CD4-positive, alpha-beta T cell (primary cell): ENCODE results near the gene SEMA7A. TPM values are rescaled to one million over a fixed set of nuclear protein-coding genes. Genes with fewer than 3 reads are reported as not detected.

Source experiments
- ATAC-seq: fragments of 200-7000 bp; cut with Tn5 transposase; one replicate; pipeline ENCODE4 v1.10.0; 2022; ENCODE audit warnings: mild to moderate bottlenecking; ENCODE audit not compliant: poor library complexity
- CTCF ChIA-PET: fragments of 350-600 bp; sonication (Branson Sonifier 250); formaldehyde crosslinking; loops from one replicate; lab custom pipeline; 2021; ENCODE audit warnings: antibody characterized with exemption, inconsistent platforms; lab: Charles Lee
- POLR2A ChIA-PET: fragments of 350-600 bp; sonication (Branson Sonifier 250); formaldehyde crosslinking; loops from one replicate; lab custom pipeline; 2021; ENCODE audit warnings: antibody characterized with exemption, inconsistent platforms; lab: Charles Lee
- DNase-seq, 14 experiments: peaks; one replicate each; pipeline ENCODE4 v3.0.0-alpha.2; 2013 to 2020; ENCODE audit warnings: mixed read lengths in 2 of 14
- H3K27ac ChIP-seq, 2 donors: one replicate each; pipeline versions ENCODE4 v1.5.1 to v1.7.0; 2013; ENCODE audit warnings: low read length in 2 of 2, low read depth in 1 of 2, mild to moderate bottlenecking in 1 of 2
- H3K27me3 ChIP-seq, 2 experiments: 1 replicate in 1 of 2; 2 replicates in 1 of 2; pipeline versions ENCODE4 v1.6.1 to v1.7.0; 2013; ENCODE audit warnings: low read length in 2 of 2, control low read depth in 1 of 2, mild to moderate bottlenecking in 1 of 2, moderate library complexity in 1 of 2; ENCODE audit not compliant: insufficient read depth in 2 of 2, control insufficient read depth in 1 of 2
- H3K36me3 ChIP-seq: one replicate; pipeline ENCODE4 v1.6.1; 2013; ENCODE audit warnings: low read length, control low read depth; ENCODE audit not compliant: insufficient read depth
- H3K4me1 ChIP-seq: one replicate; pipeline ENCODE4 v1.6.1; 2013; ENCODE audit warnings: low read length, control low read depth; ENCODE audit not compliant: insufficient read depth
- H3K4me3 ChIP-seq: one replicate; pipeline ENCODE4 v1.5.1; 2013; ENCODE audit warnings: mild to moderate bottlenecking, low read length, moderate library complexity
- H3K9me3 ChIP-seq, 2 experiments: 1 replicate in 1 of 2; 2 replicates in 1 of 2; pipeline versions ENCODE4 v1.6.1 to v1.7.0; 2013; ENCODE audit warnings: low read length in 2 of 2, mild to moderate bottlenecking in 2 of 2, control low read depth in 1 of 2, moderate library complexity in 1 of 2; ENCODE audit not compliant: control insufficient read depth in 1 of 2, insufficient read depth in 1 of 2
- H3K27ac Mint-ChIP-seq: one replicate; pipeline ENCODE4 v1.8.0; 2020; ENCODE audit warnings: mixed read lengths
- H3K27me3 Mint-ChIP-seq: one replicate; pipeline ENCODE4 v1.8.0; 2021; ENCODE audit warnings: mixed read lengths
- H3K36me3 Mint-ChIP-seq: one replicate; pipeline ENCODE4 v1.8.0; 2021; ENCODE audit warnings: low read depth, mixed read lengths
- H3K4me1 Mint-ChIP-seq: one replicate; pipeline ENCODE4 v1.8.0; 2021; ENCODE audit warnings: low read depth, mixed read lengths
- H3K4me3 Mint-ChIP-seq: one replicate; pipeline ENCODE4 v1.8.0; 2020; ENCODE audit warnings: mild to moderate bottlenecking, mixed read lengths
- H3K9me3 Mint-ChIP-seq: one replicate; pipeline ENCODE4 v1.8.0; 2020; ENCODE audit warnings: mixed read lengths
- intact Hi-C, 2 experiments: fragments of 100-400 bp; cut with DNase I in 1 of 2; cut with micrococcal nuclease in 1 of 2; formaldehyde crosslinking; loops; one replicate each; pipeline versions ENCODE4 v1.15.1 to v1.9.0; 2023 to 2025; cut with DNase I, micrococcal nuclease
- total RNA-seq, 174 experiments: library from RNA in 2 of 174; stranded (reverse) in 2 of 174; gene quantifications; one replicate each; pipeline ENCODE4 v1.2.3 and lab custom pipeline; 2021 to 2026
- TF ChIP-seq, protein P1 (sequence below): fragments of 200-600 bp; IDR thresholded peaks from one replicate; pipeline ENCODE4 v1.8.0; 2022; ENCODE audit warnings: antibody characterized with exemption, mild to moderate bottlenecking

SEMA7A gene
- total RNA-seq, 2 experiments from 2014 or later: 2.3 to 2.7 TPM

DNA sequence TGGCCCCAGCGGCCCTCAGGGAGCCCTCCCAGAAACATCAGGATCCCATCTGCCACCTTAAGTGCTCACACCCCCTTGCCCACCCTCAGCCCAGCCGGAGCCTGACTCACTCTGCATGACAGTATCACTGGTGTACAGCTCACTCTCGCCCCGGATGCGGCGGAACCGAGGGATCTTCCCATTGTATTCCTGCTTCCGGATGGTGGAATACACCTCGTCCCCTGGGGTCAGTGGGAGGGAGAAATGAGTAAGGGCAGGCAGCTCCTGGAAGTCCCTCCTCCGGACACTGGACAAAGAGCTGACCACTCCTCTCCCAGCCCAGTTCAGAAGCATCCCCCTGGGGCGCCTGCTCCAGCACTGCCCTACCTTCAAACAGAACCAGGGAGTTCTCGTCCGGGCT is 16.5 kb downstream of the SEMA7A start:
- Mint-ChIP-seq H3K36me3 (no peaks in the 10 kb centered on the region), H3K4me1 (no peaks in the 10 kb centered on the region), H3K27ac (no peak overlapping the region), H3K4me3 (no peak overlapping the region), H3K9me3 (no peaks in the 10 kb centered on the region), H3K27me3 (no peaks in the 10 kb centered on the region)
- intact Hi-C loops: no loop called here
- Histone ChIP-seq H3K36me3 (peaks cover 4% of the 10 kb centered on the region), H3K9me3 (no peaks in the 10 kb centered on the region), H3K4me3 (no peak overlapping the region), H3K27me3 (no peaks in the 10 kb centered on the region), H3K27ac (no peak overlapping the region), H3K4me1 (no peaks in the 10 kb centered on the region)
- ChIA-PET POLR2A (no interaction called here), CTCF (no interaction called here)
- DNase-seq (no peak), ATAC-seq (no peak)
- TF ChIP-seq, protein P1, sequence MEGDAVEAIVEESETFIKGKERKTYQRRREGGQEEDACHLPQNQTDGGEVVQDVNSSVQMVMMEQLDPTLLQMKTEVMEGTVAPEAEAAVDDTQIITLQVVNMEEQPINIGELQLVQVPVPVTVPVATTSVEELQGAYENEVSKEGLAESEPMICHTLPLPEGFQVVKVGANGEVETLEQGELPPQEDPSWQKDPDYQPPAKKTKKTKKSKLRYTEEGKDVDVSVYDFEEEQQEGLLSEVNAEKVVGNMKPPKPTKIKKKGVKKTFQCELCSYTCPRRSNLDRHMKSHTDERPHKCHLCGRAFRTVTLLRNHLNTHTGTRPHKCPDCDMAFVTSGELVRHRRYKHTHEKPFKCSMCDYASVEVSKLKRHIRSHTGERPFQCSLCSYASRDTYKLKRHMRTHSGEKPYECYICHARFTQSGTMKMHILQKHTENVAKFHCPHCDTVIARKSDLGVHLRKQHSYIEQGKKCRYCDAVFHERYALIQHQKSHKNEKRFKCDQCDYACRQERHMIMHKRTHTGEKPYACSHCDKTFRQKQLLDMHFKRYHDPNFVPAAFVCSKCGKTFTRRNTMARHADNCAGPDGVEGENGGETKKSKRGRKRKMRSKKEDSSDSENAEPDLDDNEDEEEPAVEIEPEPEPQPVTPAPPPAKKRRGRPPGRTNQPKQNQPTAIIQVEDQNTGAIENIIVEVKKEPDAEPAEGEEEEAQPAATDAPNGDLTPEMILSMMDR: no peak

DNA sequence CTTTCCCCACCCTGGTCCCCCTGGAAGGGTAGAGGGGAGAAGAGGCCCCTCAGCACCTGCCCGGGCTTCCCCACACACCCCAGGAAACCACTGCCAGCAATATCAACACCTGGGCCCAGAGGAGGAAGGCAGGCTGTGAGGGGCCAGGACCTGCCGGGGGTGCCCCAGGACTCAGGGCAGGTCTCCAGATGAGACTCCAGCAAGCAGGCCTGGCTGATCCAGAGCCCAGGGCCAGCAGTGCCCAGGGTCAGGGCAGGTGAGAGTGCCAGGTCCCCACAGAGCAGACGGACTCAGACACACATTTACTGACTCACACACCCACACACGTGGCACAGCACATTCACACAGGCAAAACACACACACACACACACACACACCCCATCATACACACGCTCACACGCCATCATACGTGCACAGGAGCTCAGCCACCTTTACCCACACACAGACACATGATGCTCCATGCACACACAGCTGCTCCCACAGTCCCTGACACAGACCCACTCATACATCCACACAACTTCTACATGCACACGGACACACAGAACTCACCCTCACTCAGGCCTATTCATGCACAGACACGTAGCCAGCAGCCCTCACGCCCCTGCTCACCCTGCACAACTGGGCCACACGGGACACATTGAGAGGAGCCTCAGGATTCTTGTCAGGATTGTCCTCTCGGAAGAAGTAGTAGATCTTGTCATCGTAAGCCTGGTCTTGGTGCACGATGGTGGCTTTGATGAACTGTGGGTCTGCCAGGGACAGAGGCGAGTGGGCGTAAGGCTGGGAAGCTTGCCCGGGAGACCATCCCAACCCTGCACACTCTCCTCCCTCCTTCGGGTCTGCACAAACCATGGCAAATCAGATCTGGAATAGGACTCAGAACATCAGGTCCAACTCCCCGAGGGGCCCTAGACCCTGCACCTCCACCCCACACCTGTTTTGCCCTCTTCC is 17.5 kb downstream of the SEMA7A start:
- Histone ChIP-seq H3K9me3 (no peaks in the 10 kb centered on the region), H3K27ac (no peak overlapping the region), H3K36me3 (peaks cover 4% of the 10 kb centered on the region), H3K4me3 (no peak overlapping the region), H3K27me3 (no peaks in the 10 kb centered on the region), H3K4me1 (no peaks in the 10 kb centered on the region)
- Mint-ChIP-seq H3K27ac (no peak overlapping the region), H3K4me1 (no peaks in the 10 kb centered on the region), H3K9me3 (no peaks in the 10 kb centered on the region), H3K4me3 (no peak overlapping the region), H3K27me3 (no peaks in the 10 kb centered on the region), H3K36me3 (no peaks in the 10 kb centered on the region)
- TF ChIP-seq, protein P1: no peak
- DNase-seq: no peak
- CTCF ChIA-PET: no interaction called here
- POLR2A ChIA-PET: no interaction called here
- ATAC-seq: no peak
- intact Hi-C loops: no loop called here

DNA sequence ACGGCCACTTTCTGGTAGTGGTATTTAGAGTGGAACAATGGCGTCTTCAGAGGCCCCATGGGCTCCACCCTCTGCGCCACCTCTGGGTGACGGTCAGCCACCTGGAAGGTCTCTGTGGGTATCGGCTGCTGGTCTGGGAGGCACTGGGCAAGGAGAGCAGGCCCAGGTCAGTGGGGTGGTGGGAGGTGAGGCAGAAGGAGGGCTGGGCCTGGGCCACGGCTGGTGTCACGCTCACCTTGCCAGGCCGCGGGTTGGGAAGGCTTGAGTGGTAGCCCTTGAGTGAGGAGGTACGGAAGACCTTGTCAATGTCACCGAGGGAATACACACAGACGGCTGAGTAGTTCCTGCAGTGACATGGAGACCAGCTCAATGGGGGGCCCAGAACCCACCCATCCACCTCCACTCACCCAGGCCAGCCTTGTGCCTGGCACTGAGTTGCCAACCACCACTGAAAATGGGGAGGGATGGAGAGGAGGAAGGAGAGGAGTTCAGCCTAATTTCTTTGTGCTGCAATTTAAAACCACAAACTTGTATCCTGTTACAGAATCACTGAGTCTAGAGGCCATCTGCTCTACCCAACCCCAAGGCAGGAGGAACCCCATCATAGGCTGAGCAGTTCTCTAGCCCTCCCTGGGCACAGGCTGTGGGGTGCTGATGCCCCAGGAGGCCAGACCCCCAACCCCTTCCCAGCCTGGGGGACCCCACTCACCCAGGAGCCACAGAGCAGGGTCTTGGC is 19.0 kb downstream of the SEMA7A start:
- TF ChIP-seq, protein P1: no peak
- no peaks in the 10 kb centered on the region for H3K27me3 Mint-ChIP-seq
- peaks cover 4% of the 10 kb centered on the region for H3K36me3 ChIP-seq
- CTCF ChIA-PET: no interaction called here
- H3K36me3 Mint-ChIP-seq: no peaks in the 10 kb centered on the region
- no peak for ATAC-seq
- no peak overlapping the region for H3K4me3 Mint-ChIP-seq
- H3K9me3 Mint-ChIP-seq: no peaks in the 10 kb centered on the region
- no peaks in the 10 kb centered on the region for H3K27me3 ChIP-seq
- DNase-seq: no peak
- no peaks in the 10 kb centered on the region for H3K4me1 ChIP-seq
- H3K27ac ChIP-seq: no peak overlapping the region
- POLR2A ChIA-PET: no interaction called here
- intact Hi-C loops: no loop called here
- H3K4me1 Mint-ChIP-seq: no peaks in the 10 kb centered on the region
- no peak overlapping the region for H3K4me3 ChIP-seq
- no peaks in the 10 kb centered on the region for H3K9me3 ChIP-seq
- H3K27ac Mint-ChIP-seq: no peak overlapping the region
